Measurements from ENCODE around the gene PRX. TPM values are rescaled to one million over a fixed set of nuclear protein-coding genes. Genes with fewer than 3 reads are reported as not detected.
"Not testable (repeated sequence)": the region's sequence is repeated elsewhere in the genome, so short reads cannot be mapped to it uniquely, and the experiment has no call there.

Gene PRX, protein sequence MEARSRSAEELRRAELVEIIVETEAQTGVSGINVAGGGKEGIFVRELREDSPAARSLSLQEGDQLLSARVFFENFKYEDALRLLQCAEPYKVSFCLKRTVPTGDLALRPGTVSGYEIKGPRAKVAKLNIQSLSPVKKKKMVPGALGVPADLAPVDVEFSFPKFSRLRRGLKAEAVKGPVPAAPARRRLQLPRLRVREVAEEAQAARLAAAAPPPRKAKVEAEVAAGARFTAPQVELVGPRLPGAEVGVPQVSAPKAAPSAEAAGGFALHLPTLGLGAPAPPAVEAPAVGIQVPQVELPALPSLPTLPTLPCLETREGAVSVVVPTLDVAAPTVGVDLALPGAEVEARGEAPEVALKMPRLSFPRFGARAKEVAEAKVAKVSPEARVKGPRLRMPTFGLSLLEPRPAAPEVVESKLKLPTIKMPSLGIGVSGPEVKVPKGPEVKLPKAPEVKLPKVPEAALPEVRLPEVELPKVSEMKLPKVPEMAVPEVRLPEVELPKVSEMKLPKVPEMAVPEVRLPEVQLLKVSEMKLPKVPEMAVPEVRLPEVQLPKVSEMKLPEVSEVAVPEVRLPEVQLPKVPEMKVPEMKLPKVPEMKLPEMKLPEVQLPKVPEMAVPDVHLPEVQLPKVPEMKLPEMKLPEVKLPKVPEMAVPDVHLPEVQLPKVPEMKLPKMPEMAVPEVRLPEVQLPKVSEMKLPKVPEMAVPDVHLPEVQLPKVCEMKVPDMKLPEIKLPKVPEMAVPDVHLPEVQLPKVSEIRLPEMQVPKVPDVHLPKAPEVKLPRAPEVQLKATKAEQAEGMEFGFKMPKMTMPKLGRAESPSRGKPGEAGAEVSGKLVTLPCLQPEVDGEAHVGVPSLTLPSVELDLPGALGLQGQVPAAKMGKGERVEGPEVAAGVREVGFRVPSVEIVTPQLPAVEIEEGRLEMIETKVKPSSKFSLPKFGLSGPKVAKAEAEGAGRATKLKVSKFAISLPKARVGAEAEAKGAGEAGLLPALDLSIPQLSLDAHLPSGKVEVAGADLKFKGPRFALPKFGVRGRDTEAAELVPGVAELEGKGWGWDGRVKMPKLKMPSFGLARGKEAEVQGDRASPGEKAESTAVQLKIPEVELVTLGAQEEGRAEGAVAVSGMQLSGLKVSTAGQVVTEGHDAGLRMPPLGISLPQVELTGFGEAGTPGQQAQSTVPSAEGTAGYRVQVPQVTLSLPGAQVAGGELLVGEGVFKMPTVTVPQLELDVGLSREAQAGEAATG (N-terminal part only)
- 2.5 TPM for total RNA-seq

DNA sequence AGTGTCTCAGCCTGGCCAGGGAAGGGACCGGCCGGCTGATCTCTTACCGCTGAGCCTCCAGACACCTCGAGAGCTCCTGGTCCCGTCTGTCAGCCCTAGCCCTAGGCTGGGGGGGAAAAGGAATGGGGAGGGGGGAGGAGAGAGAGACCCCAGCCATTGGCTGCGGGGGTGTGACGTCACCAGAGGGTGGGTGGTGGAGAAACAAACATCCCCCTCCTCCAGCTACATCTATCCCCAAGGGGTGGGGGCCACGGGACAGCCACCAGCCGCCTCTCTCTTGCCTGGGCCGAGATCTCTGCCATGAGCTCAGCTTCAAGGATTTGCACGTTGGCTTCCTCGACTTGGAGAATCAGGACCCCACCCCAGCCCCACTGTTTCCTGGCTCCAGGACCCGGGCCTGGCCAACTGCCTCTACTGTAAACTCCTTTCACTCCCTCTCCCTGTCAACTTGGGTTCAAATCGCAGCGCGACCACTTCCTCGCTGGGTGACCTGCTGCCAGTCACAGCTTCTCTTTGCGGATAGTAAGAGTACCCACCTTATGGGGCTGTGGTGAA is at the start of gene PRX:
Gene PRX (minus strand): TSS at position 88 of the 555 bp plus-strand sequence. CDS start 5,446 bp downstream, outside the sequence.
- DNase-seq: no peak

DNA sequence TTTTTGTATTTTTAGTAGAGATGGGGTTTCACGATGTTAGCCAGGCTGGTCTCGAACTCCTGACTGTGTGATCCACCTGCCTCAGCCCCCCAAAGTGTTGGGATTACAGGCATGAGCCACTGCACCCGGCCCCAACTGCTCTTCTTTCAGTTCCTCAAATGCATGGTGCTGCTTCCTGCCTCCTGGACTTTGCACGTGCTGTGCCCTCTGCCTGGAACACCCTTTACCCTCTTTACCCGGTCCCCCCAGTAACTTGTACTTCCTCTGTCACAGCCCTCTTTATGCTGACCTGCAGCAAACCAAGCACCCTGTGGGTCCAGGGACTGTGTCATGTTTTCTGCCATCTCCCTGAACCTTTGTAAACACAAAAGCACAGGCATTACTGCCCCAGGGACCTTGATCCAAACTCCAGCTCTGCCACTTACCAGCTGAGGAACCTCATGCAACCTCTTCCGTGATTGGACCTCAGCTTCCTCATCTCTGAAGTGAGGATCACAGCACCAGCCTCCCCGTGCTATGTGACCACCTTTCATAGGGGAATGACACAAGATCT is 48.6 kb upstream of the PRX start:
- no peak for DNase-seq

DNA sequence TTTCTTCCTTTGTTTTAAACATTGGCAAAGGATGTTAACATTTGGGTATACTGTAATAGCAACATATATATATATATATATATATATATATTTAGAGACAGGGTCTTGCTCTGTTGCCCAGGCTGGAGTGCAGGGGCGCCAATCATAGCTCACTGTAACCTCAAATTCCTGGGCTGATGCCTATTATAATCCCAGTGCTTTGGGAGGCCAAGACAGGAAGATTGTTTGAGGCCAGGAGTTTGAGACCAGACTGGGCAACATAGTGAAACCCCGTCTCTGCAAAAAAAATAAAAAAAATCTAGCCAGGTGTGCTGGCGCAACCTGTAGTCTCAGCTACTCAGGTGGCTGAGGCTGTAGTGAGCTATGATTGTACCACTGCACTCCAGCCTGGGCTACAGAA is 47.0 kb upstream of the PRX start:
- DNase-seq: no peak

DNA sequence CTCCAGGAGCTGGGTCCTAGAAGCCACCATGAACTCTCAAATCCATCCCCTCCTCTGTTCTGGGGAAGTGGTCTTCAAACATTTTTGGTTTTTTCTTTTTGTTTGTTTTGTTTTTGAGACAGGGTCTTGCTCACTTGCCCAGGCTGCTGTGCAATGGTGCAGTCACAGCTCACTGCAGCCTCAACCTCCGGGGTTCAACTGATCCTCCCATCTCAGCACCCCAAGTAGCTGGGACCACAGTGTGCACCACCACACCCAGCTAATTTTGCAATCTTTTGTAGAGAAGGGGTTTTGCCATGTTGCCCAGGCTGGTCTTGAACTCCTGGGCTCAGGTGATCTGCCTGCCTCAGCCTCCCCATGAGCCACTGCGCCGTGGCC is 45.4 kb upstream of the PRX start:
- DNase-seq: no peak

DNA sequence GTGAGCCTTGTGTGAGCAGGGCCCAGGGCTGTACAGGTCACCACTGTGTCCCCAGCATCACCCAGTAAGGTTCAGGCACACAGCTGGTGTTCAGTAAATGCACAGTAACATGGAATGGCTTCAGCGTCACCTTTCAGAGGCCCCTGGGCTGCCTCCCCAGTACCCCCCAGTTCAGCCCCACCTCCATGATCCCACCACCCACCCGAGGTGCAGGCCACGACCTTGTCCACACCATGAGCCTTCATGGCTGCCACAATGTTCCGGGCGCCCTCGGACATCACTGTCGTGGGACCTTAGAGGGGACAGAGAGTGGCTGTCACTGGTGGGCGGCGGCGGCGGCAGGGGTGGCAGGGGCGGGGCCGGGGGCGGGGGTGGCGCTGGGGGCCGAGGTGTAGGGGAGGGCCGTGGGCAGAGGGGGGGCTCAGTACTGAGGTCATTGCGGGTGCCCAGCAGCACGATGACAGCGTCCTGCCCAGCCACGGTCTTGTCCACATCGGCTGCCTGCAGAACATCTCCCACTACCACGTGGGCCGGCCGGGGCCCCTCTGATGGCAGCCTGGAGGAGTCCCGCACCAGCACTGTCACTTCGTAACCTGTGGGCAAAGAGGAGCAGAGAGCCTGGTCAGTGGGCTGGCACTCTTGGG is 44.9 kb upstream of the PRX start:
- DNase-seq: no peak

DNA sequence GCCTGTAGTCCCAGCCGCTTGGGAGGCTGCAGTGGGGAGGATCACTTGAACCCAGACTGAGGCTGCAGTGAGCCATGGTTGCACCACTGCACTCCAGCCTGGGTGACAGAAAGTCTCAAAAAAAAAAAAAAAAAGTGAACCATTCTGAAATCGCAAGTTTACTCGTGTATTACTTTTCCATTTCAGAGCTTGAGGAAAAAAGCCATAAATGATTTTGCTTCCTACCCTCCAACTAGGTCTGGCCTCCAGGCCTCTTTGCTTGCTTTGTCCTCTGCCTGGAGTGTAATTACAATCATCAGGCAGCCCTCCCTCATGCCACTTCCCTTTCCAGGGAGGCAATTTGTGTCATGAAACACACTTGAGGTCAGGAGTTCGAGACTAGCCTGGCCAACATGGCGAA is 43.9 kb upstream of the PRX start:
- DNase-seq: no peak

DNA sequence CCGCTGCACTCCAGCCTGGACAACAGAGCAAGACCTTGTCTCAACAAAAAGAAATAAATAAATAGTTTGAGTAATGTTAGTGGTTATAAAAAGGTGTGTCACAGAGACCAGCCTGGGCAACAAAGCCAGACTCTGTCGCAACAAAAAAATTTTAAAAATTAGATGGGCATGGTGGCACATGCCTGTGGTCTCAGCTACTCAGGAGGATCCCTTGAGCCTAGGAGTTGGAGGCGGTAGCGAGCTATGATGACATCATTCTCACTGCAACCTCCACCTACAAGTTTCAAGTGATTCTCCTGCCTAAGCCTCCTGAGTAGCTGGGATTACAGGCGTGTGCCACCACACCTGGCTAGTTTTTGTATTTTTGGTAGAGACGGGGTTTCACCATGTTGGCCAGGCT is 40.8 kb upstream of the PRX start:
- DNase-seq: not testable (repeated sequence)

DNA sequence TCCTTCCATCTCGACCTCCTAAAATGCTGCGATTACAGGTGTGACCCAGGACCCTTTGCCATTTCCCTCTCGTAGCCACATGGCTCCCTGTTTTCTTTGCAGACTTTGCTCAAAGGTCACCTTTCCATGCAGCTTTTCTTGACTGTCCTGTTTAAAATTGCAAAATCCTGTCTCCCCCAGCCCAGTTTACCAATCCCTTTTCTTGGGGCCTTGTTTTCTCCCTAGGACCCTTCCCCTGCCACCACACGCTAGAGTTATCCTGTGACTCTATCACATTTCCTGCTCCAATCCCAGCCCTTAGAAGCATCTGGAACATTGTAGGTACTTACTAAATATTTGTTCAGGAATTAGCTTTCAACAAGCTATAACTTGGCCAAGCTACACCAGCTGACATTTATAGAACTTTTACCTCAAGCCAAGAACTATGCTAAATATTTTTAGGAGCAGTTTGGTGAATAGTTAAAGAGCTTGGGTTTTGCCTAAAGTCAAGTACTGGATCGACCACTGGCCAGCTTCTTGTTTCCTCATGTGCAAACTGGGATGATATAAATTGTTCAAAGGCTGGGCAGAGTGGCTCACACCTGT is 40.1 kb upstream of the PRX start:
- no peak for DNase-seq

DNA sequence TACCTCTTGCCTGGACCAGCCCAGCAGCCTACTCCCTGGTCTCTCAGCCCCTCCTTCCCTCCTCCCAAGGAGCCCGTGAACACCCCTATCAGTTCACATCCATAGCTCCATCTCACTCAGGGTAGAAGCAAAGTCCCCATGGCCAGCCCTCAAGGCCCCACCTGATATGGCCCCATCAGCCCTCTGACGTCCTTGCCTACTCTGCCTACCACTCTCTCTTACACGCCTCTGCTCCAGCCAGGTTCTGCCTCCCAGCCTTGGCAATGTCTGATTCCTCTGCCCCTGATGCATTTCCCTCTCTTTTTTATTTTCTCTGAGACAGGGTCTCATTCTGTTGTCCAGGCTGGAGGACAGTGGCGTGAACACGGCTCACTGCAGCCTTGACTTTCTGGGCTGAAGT is 38.8 kb upstream of the PRX start:
- DNase-seq: no peak

DNA sequence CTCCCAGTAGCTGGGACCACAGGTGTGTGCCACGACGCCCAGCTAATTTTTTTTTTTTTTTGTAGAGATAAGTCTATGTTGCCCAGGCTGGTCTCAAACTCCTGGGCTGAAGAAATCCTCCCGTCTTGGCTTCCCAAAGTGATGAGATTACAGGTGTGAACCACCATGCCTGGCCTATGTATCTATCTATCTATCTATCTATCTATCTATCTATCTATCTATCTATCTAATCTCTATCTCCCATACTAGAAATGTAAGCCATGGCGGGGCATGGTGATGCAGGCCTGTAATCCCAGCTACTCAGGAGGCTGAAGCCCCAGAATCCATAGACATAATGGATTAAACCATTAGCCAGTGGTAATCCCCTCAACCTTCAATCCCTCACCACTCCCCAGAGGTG is 37.5 kb upstream of the PRX start:
- DNase-seq: no peak

DNA sequence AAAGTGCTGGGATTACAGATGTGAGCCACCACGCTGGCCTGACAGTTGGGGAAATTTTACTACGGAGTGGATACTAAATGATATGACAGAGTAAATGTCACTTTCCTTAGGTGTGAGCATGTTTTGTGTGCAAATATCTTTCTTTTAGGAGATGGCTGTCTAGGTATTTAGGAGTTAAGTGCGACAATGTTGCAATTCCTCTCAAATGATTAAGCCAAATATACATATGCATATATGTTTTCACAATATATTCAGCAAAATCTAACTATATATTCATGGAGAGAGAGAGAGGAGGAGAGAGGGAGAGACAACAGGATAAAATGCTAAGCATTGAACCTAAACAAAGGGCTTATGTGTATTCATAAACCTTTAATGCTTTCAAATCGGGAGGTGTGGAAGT is 36.3 kb upstream of the PRX start:
- DNase-seq: no peak

DNA sequence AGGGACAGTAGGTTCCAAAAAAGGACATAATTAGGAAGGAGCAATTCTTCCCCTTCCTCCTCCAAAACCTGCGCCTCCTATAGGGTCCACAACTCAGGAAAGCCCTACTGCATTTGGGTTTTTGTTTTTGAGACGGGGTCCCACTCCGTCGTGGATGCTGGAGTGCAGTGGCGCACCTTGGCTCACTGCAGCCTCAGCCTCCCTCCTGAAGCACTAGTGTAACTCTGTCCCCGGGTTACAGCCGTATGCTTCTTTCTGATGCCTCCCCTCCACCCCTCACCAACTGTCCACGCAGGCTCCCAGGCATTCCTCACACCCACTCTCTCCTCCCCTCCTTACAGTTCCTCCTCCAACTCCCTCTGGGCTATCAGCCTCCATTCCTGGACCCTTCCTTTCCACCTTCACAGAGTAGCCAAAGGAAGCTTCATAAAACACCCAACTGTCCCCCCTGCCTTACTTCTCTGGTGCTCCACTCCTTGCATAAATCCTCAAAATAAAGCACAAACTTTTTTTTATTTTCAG is 33.1 kb upstream of the PRX start:
- no peak for DNase-seq

DNA sequence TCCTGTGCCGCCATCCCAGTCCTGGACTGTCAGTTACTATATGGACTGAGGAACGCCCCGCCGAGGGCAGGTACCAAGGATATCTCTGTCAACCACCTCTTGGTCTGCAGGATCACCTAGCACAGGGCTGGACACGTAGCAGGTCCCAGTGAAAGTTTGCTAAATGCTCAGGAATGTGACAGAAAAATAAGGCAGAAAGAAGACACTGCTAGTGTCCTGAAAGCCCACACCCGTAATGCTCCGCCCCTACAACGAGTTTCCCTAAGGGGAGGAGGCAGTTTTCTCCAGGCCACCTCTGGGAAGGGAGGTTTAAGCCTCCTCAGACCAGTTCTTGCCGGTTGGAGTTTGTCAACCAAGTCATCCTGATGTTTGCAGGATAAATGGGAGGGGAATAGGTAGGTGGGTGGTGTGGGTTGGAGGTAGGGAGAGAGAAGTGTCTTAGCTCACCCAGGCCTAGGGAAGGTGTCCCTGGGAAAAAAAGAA is 32.6 kb upstream of the PRX start:
- no peak for DNase-seq

DNA sequence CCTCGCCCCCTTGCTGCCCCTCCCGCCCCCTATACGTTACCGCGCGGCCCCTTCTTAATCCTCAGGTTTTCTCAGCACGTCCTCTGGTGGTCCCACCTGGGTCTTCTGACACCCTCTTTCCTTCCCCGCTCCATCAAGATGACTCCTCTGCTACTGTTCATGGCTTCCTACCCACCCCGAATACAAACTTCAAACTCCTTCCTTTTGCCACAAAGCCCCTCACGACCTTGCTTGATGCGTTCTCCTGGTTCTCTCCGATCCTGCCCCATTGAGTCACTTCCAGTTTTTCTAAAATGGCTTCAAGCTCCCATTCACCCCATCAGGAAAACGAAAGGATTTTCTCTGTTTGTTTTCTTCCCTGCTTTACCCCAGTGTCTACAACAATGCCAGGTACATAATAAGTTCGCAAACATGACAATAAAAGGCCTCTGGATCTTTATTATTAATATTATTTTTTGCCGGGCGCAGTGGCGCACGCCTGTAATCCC is 31.7 kb upstream of the PRX start:
- DNase-seq: no peak

DNA sequence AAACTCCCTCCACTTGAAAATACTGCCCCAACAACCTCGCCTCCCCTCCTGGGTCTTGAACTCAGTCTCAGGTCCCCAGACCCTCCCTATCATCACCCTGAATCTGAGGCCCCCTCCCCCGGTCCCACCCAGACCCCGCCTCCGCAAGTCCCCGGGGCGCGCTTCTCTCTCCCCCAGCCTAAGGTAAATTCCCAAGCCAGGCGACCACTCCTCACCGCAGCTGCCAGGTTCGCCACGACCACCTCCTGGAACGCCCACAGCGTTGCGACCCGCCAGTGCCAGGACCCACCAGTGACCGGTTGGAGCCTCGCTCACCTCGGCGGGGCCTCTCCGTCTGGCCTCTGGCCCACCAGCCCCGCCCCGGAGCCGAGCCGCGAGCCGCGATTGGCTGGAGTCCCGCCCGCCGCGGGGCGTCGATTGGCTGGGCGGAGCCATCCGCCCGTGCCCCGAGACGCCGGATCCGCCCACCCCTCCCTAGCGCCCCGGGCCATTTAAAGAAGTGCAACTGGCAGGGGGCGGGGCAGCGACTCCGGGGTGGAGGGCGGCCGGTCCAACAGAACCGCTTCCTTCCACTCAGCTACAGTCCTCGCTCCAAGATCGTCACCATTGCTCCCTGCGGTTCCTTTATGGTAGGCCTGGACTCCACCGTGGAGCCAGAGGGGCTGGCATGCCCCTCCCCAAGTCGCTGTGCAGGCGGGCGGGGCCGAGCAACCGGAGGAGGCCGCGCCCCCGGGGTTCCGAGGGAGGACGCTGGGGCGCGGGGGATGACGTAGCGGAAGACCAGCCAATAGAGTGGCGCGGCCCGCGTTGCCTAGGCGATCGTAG is 31.0 kb upstream of the PRX start, which contains the start of gene SERTAD3:
Gene SERTAD3 (minus strand): TSS at position 336 of the 825 bp plus-strand sequence. CDS start 2,255 bp downstream, outside the sequence.
- peak; percentile 95 for DNase-seq

DNA sequence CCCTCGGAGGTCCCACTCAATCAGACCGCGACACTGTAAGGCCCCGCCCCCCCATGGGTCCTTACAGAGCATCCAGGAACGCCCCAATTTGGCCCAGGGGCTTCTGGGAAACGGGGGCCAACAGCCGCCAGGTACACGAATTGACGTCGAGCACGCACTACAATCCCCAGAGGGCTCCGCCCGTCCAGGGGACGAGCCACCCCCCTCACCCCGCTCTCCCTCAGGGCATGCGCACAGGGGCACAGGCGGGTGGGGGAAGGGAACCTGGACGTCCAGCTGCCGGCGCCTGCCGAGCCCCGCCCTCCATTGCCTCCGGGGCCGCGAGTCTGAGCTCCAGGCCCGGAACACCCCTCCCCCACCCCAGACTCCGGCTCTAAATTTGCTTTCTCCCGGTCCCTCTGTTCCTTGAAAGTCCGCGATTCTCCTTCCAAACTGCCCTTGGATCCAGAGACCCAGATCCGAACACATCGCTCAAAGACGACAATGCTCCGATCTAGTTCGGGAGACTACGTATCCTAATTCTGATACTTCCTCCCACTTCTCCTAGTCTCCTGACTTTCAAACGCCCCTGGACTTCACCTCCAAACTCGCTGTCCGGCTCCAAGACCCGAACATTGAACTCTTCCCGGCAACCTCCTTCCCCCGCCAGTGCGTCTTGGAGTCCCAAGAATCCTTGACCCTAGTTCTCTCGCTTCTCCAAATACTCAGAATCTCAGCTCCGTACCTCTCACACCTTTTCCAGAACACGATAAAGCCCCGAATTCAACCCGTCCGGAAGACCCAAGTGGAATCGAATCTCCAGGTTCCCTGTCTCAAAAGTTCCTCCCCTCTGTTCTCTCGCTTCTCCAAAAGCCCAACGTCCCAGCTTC is 30.2 kb upstream of the PRX start:
- DNase-seq: peak; percentile 98

DNA sequence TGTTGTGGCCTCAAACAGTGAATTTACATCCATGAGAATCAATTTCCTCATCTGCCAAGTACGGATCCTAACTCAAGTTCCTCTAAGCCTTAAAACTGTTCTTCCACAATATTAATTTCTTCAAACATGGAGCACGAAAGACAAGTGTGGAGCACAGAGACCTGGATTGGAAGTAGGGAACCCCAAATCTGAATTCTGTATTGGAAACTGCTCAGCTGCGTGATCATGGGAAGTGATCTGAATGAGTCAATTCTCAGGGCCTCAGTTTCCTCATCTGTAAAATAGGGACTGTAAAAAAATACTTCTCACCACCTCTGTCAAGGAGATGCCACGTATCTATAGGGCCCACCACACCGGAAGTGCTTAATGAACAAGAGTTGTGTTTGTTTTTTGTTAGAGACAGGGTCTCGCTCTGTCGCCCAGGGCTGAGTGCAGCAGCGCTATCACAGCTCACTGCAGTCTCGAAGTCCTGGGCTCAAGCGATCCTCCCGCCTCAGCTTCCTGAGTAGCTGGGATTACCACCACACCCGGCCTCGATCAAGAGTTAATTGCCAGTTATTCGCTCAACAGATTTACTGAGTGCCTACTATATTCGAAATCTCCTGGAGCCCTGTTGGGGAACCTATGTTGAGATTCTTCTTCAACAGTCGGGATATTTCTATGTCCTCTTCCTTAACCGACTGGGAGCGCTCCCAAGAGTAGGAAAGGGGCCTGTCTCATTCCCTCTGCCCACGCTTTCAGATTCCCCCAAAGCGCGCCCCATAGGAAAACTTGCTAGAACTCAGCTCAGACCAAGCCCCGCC is 29.4 kb upstream of the PRX start:
- DNase-seq: no peak

All from occipital lobe (tissue), 2 donors.